Measurements from ENCODE around the gene DNAAF2.
"Not testable (repeated sequence)": the region's sequence is repeated elsewhere in the genome, so short reads cannot be mapped to it uniquely, and the experiment has no call there.

DNAAF2 gene, protein sequence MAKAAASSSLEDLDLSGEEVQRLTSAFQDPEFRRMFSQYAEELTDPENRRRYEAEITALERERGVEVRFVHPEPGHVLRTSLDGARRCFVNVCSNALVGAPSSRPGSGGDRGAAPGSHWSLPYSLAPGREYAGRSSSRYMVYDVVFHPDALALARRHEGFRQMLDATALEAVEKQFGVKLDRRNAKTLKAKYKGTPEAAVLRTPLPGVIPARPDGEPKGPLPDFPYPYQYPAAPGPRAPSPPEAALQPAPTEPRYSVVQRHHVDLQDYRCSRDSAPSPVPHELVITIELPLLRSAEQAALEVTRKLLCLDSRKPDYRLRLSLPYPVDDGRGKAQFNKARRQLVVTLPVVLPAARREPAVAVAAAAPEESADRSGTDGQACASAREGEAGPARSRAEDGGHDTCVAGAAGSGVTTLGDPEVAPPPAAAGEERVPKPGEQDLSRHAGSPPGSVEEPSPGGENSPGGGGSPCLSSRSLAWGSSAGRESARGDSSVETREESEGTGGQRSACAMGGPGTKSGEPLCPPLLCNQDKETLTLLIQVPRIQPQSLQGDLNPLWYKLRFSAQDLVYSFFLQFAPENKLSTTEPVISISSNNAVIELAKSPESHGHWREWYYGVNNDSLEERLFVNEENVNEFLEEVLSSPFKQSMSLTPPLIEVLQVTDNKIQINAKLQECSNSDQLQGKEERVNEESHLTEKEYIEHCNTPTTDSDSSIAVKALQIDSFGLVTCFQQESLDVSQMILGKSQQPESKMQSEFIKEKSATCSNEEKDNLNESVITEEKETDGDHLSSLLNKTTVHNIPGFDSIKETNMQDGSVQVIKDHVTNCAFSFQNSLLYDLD

GRCh38 chr14:49634547-49635334 lies at the start of gene DNAAF2:
TSS of gene DNAAF2 (minus strand) at chr14:49635244. CDS start at chr14:49635149, 95 bp downstream.
- peak; percentile 40 for DNase-seq

GRCh38 chr14:49679271-49679670 lies 44.2 kb upstream of the DNAAF2 start:
- no peak for DNase-seq

DNA sequence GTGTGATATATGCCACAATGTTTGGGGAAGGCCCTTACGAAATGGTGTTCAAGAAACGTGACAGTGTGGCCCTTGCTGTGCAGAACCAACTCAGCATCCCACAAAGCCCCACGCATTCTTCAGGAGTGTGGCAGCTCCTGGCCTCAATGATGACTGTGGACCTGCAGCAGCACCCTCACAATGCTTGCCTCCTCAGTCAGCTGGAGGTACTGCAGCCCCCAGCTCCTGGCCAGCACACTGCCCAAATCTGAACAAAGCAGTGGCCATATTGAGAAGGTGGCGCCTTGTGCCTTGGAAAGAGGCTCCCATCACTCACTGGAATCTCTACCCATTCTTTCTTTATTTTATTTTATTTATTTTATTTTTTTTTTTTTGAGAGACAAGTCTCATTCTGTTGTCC lies 42.6 kb upstream of the DNAAF2 start:
- DNase-seq, result no peak

DNA sequence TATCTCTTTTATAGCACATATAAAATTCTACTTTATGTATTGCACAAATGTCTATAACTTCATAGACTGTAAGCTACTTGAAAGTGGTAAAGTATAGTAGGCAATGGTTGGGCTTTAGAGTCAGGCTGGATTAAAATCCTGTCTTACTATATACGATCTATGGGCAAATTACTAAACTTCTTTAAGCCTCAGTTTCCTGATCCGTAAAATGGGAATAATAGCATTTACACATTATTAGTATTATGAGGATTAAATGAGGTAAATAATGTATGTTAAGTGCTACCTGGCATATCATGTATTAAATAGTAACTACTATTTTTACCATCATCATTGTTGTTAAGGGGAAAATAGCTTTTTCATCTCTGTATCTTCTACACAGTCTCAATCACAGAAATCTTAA lies 38.5 kb upstream of the DNAAF2 start:
- DNase-seq, result no peak

DNA sequence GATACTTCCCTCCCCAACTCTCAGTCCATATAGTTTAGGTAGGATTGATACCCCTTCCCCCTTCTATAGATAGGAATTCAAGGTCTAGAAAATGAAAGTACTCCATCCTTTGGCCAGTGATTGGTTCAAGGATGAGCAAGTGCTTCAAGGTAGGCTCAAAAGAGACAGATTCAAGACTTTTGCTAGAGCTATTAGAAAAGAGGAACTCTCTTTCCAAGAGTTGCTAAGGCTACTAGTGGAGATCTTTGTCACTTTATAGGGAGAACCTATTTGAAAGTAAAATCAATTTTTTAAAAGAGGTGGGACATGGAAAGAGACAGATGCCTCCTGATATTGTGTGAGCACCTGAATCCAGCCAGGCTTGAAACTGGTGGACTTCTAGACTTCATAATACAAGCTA lies 35.4 kb upstream of the DNAAF2 start:
- DNase-seq, result no peak

DNA sequence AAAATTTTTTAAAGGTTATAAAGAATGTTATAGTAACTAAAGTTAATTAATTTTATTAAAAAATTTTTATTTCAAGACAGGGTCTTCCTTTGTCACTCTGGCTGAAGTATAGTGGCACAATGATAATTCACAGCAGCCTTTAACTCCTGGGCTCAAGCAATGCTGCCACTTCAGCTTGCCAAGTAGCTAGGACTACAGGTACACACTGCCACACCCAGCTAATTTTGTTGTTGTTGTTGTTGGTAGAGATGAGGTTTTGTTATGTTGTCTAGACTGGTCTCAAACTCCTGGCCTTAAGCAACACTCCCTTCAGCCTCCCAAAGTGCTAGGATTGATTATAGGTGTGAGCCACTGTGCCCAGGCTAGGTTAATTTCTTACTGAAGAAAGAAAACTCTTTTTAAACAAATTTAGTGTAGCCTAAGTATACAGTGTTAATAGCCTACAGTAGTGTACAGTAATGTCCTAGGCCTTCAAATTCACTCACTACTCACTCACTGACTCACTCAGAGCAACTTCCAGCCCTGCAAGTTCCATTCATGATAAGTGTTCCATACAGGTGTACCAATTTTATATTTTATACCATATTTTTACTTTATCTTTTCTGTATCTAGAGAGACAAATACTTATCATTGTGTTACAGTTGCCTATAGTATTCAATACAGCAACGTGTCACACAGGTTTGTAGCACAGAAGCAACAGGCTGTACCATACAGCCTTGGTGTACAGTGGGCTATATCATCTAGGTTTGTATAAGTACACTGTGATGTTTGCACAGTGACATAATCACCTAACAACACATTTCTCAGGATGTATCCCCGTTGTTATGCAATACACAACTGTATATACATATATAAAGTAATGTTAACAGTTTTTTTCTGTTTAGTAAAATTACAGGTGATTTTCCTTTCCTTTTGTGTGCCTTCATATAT lies 24.7 kb upstream of the DNAAF2 start:
- DNase-seq, result no peak

- DNase-seq, result not testable (repeated sequence)
Observed at GRCh38 chr14:49657500-49657899, 22.5 kb upstream of the DNAAF2 start.

DNA sequence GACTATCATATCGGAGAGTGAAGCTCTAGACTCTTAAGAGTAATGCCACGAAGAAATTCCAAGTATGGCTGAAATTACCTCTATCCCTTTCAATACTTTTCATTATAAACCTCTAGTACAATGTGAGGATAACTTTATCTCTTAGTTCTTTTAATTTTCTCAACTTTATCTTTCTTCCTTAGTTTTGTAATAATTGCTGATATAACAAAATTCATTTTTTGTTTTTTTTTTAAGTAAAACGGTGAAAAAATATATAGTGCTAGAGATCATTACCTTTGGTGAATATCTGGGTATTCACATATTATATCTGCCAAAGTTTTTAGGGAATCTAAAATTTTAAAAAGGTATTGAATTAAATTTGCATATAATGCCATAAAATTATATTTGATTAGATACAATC lies 19.5 kb upstream of the DNAAF2 start:
- no peak for DNase-seq

- no peak for DNase-seq
Observed at GRCh38 chr14:49653508-49653907, 18.5 kb upstream of the DNAAF2 start.

- no peak for DNase-seq
Observed at GRCh38 chr14:49642163-49642562, 7.1 kb upstream of the DNAAF2 start.

- DNase-seq, result no peak
Observed at GRCh38 chr14:49641697-49642129, 6.7 kb upstream of the DNAAF2 start.

- DNase-seq, result no peak
Observed at GRCh38 chr14:49640540-49641417, 5.7 kb upstream of the DNAAF2 start.

- DNase-seq, result no peak
Observed at GRCh38 chr14:49637534-49638078, 2.6 kb upstream of the DNAAF2 start.

DNA sequence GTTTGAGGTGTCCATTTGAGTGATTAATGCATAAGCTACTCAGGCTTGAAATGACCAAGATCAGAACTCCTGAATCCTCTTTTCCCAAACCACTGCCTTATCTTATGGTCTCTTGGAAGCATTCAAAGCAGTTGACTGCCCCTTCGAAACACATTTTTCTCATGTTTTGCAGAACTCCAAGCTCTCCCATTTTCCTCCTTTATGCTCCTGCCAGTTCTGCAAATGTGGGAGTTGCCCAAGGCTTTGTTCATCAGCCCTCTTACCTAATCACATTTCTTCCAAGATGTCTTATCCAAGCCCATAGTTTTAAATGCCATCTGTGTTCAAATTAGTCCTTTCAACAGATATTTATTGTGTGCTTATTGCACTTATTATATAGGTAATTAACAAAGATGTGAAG lies 1.8 kb upstream of the DNAAF2 start:
- DNase-seq, result no peak

- peak; percentile 91 for DNase-seq
Observed at GRCh38 chr14:49633640-49634546, 1.2 kb downstream of the DNAAF2 start.

DNA sequence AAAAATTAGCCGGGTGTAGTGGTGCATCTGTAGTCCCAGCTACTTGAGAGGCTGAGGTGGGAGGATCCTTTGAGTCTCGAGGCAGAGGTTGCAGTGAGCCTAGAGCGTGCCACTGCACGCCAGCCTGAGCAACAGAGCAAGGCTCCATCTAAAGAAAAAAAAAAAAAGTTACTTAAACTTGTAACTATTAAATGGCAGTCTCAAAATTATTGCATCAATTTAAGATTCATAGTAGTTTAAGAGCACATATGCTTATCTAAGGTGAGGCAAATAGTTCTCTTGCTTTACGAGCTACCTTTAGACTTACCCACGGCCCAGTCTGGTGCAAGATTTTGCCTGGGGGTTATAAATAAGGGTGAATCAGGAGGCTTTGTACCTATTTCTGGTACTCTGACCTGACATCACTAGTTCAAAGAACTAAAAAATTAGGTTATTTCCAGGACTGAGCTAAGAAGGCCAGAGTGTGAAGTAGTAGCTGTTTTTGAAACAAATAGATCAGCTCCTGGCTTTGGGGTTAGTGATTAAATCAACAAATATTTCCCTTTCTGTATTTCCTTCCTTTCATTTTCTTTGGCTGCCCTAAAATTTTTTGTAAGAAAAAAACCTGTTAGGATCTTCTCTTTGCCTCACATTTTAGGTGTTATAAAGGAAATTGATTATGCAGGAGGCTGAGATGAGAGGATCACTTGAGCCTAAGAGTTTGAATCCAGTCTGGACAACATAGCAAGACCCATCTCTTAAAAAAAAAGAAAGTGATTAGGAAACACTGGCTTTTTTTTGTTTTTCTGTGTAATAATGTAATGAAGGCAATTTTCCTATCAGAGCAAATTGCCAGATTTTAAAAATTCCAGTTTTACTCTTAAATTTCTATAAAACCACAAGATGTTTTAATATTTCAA lies 10.9 kb downstream of the DNAAF2 start:
- no peak for DNase-seq

GRCh38 chr14:49623387-49623786 lies 11.7 kb downstream of the DNAAF2 start:
- DNase-seq, result no peak

GRCh38 chr14:49622022-49622607 lies 12.9 kb downstream of the DNAAF2 start:
- DNase-seq, result no peak

Measured in NCI-H526 treated with DMSO at 0.1 percent for 48 hours (cell line).